SK-N-DZ (cell line): ENCODE measurements around the gene FAM13C.
A peak's percentile ranks its signal among the peaks of the same experiment; 100 is the strongest.
"Not testable (repeated sequence)": the region's sequence is repeated elsewhere in the genome, so short reads cannot be mapped to it uniquely, and the experiment has no call there.

Experiments used
- DNase-seq: peaks from one replicate; pipeline ENCODE4 v3.0.0-alpha.2; 2015; ENCODE audit warnings: low spot score

Gene FAM13C

DNA sequence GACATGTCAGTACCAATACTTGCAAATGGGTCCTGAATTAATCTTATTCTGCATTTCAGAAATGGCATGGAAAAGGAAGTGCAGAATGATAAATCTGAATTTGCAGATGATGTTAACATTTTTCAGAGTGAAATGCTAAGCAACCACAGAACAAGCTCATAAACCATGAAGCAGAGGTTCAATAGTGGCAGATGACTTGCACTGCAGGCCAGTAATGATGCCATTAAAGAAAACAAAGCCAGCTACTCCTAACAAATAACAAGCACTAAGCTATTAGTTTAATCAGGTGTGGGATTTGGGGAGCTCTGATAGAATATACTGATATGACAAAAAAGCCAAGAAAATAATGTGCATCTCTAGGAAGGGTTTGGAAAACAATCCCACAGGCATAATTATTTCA is 85.4 kb downstream of the FAM13C start:
- no peak for DNase-seq

DNA sequence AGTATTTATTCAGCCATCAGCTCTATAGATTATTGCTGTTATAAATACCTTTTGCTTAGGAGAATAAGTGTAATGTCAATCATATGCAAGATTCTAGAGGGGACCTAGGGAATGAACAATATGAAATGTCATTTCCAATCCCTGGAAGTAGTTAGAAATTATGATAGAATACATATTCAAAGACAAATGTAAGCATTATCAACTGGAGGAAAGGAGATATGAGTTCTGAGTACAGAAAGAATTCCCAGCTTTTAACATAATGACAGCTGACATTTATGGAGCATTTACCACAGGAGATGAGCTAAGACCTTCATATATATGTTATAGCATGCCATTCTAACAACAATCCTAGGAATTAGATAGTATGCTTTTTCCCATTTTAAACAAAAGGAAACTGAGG is 86.2 kb downstream of the FAM13C start:
- no peak for DNase-seq

DNA sequence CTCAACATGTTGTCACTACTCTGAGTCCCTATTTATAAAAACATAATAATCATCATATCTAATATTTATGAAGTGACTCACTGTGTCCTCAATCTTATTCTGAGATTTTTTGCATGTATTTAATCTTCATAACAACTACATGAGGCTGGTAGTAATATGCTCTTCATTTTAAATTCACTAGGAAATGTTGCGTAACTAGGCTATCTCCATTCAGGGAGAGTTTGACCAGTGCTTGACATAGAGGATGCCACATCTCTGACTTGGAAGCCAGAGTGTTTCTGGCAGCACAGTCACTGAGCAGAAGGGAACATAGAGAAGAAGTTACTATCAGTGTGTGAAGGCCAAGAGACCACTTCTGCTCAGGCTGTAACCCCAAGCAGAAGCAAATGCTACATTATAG is 88.9 kb downstream of the FAM13C start:
- DNase-seq: no peak

DNA sequence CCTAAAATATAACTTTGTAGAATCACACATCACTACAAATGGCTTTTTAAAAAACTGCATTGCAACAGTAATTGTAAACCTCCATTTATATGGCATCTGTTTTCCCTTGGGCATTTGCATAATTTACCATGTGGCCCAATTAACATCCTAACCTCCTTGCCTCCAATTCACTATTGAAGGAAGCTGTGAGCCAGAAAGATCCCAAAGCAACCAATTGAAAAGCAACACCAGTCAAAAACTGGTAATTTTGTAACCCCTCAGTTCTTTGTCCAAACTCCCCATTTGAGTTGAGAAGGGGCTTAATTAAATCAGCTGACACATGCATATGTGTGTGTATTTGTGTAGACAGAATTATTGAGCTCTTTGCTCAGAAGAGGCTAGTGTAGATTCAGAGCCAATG is 90.3 kb downstream of the FAM13C start:
- no peak for DNase-seq

DNA sequence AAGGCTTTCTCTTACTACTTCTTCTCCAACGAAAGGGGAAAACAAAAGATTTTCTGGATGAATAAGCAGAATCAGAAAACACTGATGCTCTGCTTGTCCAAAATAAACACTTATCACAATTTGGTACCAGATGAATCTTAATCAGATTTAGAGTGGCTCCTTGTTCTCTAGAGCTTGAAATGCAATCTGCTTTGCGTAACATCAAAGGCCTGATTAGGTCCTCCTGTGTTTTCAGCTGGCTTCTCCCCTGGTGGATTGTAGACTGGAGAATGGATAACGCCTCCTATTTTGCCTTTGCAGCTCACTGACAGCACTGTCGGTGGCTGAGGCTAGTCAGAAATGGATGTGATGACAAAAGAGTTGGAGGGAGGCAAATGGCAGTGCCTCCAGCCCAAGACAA is 91.2 kb downstream of the FAM13C start:
- peak; percentile 65 for DNase-seq

DNA sequence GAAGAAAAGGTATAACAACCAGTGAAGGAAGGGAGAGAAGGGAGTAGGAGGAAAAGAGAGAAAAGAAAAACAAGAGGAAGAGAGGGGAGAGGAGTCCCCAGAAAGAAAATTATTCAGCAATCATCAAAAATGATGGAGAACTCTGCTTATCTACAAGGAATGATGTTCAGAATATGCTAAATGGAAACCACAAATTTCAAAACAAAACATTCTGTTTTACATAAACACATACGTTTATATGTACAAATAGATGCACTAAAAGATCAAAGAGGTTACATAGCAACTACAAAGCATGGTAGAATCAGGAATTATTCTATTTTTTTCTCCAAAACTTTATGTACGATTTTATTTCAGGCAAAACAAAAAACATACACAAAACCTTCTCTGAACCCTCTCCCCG is 91.9 kb downstream of the FAM13C start:
- no peak for DNase-seq

DNA sequence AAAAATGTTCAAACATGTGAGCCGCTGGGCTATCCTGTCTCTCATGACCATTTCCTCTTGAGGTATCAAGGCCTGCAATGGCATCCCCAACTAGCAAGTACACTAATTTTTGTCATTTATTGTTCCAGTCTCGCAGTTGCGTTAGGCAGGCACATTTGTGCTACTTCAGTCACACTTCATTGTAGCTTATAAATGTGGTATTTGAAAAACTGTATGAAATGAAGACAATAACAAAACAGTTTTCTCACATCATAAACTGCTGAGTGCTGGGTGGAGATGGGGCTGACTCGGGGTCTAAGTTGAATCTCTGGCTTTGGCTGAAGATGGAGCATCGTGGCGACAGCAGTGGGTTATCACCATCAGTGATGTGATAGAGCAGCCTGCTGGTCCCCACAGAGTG is 92.7 kb downstream of the FAM13C start:
- DNase-seq: no peak

DNA sequence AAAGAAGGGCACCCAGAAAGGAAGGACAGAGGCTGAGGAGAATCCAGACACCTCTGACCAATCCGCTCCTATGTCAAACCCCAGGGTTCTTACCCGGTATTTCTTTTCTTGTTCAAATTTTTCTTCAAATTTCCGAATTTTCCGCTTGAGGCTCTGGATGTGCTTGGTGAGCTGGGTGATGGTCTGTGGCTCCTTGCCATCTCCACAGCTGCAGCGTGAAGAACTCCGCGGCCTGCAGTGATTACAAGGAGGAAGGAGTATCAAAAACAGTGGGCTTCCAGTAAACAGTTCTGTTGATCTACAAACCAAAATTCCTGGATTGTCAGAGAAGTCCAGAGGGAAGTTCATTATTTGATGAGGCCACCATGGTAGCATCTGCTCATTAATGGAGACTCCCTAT is 93.9 kb downstream of the FAM13C start:
- DNase-seq: no peak

DNA sequence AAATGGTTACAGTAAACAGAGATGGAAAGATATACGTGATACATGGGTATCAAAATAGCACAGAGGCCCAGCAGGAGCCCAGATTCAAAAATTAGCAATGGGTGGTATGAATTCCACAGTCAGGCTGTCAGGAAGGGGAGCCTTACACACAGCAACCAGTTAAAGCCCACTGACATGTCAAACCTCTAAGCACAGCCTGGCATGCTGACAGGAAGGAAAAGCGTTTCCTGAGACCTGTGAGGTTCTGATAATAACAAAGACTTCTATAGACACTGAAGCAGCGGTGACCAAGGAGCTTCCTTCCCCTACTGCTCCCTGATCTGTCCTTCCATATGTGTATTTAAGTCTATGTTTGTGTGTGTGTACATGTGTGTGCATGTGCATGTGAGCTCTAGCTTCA is 96.0 kb downstream of the FAM13C start:
- DNase-seq: no peak

DNA sequence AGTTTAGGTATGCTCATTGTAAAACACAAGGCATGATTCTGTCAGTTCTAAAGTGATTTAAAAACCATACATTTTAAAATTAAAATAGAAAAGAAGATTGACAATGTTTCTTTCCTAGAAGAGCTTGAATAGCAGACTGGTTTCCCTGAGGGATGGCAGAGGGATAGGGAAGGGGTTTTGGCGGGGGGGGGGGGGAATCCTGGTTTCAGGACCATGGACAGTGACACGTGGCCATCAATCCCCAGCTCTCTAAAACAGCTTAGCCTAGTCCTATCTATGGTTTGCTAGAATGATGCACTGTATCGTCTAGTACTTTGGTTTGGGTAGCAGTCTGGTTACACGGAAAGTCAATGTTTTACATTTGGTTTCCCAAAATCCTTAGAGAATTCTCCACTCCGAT is 97.2 kb downstream of the FAM13C start:
- DNase-seq: no peak

DNA sequence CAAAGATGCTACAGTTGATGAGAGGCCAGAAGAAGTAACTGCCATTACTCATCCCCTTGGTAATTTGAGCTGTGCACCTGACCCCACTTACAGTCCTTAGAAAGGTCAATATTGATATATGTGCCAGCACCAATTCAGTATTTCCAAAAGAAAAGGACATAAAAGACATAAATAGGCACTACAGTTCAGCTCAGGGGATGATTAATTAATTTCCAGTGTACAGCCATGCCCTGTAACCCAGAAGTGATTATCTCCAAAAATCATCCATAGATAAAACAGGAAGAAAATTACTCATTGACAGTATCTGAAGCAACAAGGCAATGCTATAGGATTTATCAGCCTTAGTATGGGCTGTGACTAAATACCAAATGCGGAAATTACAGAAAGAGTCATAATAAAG is 103.5 kb downstream of the FAM13C start:
- DNase-seq: no peak

DNA sequence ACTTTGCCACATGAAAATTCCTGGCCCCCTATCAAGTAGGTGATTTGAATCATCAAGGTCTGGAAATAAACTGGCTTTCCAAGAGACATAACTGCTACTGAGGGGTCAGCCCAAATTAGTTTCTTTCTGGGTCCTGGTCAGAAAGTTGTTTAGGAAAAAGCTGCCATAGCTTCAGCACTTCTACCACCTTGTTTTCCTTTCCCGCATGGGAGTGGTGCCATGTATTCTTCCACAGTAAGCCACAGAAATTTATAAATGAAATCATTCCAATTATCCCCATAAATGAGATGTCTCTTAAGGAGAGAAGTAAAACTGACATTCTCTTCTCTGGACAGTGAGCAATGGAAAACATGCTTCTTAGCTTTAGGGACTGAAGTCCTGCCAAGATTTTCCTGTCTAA is 105.1 kb downstream of the FAM13C start:
- no peak for DNase-seq

DNA sequence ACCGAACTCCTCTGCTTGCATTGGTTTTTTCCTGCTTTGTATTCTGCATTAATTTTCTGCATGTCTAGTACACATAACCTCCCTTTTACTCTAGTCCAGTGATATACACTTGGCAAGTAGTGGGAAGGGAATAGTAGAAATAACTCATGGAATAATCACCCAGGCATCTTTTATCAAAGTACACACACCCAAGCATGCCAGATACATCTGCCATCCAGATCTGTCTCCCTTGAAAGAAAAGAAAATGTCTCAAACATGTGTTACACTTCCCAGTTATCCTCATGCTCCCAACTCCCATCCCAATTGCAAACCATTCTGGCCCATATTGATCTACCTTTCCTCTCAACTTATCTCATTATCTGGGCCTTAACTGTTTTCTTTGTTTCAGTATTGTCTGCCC is 106.9 kb downstream of the FAM13C start:
- DNase-seq: no peak

DNA sequence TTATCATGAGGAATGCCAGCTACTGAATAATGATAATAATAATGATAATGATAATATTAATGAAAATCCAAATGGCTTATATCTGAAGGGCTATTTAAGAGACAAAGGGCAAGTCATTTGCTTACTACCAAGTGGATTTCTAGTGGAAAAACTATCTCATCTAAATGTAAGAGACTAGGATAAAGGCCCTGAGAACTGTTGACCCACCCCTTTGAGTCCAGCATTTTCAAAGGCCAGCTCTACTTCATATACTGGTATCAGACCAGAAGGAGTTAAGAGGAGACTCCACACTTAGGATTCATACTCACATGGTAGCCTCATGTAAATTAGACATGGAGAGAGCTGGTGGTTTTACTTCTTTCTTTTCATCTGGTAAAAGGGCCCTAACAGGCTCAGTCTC is 109.9 kb downstream of the FAM13C start:
- no peak for DNase-seq

DNA sequence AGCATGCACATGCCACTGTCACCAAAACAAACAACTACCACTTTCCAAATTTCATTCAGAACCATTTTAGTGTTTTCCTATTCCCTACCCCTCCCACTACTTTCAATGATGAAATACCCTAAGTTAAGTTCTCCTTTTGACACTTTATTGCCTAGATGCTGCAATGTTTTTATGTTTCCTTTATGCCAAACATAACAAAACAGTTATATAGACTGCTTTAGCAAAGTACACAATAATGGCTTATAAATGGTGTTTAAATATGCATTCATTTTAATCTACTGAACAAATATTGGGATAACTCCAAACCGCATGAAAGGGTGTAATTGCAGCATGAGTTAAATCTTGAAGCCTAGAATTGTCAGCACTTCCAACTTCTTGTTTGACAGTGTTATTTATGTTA is 116.7 kb downstream of the FAM13C start:
- no peak for DNase-seq

DNA sequence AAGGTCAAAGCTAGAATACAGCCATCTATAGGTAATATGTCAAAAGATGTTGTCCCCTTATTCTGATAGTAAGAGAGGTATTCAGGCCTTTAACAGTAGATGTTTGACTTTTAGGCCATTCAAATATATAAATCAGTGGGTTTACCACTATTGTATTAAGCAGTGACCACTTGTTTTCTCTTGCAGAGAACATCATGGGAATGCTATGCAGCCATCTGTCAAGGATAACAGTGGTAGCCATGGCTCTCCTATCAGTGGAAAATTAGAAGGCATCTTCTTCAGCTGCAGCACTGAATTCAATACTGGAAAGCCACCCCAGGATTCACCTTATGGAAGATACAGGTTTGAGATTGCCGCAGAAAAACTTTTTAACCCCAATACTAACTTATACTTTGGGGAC is 117.5 kb downstream of the FAM13C start:
- DNase-seq: no peak

DNA sequence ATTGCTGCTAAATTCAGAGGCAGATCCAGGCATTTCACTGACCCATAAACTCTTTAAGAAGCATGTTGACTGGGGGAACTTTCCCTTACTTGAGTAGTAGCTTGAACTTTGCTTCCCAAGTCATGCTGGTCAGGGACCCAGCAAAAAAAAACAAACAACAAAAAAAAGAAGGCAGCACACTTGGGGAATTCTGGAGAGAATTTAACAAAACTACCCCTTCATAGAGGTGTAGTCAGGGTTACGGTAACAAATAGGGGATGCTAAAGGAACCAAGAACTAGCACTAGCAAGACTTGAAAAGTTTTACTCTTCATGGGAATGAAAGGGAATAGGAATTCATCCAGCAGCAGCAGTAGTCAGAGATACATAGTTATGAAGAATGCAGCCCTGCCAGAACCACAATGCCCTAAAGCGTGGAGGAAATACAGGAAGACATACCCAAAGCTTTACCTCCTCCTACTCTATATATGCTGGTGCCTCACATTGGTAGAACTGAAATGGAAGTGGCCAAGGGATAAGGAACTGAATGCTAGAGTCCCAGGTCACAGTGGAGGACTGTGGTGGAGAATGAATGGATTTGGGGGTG is 118.6 kb downstream of the FAM13C start:
- DNase-seq: no peak

DNA sequence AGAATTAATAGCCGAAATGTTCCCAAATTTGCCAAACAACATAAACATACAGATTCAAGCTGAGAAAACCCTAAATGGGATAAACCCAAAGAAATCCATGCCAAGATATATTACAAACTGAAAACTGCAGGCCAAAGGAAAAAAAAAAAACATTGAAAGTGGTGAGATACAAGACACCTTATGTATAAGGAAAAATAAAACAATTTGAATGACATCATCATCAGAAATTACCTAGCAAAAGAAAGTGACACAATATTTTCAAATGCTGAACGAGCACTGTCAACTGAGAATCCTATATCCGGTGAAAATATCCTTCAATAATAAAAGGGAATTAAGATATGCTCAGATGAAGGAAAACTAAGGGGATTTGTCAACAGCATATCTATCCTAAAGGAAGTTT is 119.4 kb downstream of the FAM13C start:
- no peak for DNase-seq

DNA sequence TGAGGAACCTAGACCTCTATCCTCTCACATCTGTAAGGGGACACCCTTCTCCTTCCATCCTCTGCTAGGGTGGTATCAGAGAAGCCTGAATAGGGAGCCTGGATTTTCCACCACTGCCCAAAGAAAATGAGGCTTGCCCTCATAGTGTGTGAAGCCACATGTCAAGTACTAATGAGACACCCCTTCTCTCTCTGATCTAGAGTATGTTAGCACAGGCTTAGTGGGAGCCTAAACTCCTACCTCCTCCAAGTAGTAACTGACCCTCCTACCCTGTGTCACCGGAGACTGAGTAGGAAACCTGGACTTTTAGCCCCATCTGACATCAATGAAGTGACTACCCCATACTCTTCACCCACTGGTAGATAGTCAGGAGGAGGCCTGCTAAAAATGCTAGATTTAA is 120.3 kb downstream of the FAM13C start:
- no peak for DNase-seq

DNA sequence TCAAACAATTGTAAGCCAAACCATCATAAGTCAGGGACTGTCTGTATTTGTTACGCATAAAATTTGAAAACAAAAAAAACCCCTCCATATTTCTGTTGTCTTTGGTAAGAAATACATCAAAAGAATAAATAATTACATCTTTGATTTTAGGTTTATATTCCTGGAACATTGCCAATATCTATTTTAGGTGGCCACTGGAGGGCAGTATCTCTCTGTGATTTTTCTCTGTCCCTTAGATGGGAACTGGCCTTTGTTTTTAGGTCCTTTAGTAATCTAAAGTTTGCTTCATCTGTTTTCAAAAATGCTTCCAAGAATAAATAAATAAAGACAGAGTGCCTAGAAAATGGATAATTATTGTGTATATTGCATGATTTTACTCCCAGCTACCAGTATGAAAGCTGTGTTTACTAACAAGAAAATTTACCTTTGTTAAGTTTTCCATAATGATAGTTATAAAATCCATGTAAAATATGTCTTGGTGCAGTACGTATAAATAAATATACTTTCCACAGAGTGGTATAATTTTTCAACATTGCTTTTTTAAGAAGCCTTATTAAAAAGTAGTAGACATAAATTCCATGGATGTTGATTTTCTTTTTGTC is 121.7 kb downstream of the FAM13C start:
- DNase-seq: peak; percentile 47

DNA sequence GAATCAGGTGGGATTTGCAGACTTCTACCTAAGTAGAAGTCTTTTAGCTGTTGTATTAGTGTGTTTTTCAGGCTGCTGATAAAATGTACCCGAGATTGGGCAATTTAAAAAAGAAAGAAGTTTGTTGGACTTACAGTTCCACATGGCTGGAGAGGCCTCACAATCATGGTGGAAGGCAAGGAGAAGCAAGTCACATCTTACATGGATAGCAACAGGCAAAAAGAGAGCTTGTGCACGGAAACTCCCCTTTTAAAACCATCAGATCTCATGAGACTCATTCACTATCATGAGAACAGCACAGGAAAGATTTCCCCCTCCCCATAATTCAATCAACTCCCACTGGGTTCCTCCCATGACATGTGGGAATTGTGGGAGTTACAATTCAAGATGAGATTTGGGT is 123.2 kb downstream of the FAM13C start:
- not testable (repeated sequence) for DNase-seq

DNA sequence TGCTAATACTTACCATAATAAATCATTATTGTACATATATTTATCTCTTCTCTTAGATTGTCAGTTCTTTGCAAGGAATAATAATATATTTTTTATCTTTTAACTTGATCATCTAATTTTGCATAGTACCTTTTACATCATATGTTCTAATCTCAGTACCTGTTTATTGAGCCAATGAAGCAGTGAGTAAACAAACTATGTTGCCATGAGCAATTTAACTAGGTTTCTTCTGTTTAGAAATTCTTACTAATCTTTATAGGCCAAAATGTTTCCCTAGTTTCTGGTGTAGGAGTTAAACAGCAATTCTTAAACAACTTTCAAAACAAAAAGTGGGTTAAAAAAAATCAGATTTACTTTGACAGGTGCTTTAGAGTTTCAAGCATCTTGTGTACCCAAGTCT is 124.6 kb downstream of the FAM13C start:
- DNase-seq: no peak

DNA sequence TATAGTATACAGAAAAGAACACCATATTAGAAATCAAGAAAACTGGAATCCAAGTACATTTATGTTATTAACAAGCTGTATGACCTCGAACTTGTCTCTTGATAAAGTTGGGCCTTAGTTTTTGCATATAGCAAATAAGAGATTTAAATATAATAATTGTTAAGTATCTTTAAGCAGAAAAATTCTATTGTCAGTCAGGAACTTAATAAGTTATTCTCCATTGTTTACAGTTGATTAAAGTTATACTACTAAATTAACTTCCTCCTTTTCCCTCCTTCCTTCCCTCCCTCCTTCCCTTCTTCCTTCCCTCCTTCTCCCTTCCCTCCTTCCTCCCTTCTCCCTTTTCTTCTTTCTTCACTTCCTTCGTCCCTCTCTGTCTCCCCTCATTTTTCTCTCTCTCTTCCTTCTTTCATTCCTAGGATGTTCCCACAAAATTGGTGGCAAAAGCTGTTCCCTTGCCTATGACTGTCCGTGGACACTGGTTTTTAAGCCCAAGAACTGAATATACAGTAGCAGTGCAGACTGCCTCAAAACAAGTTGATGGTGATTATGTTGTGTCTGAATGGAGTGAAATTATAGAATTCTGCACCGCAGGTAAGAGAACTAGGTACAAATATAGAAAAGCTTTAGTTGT is 126.2 kb downstream of the FAM13C start:
- no peak for DNase-seq
